Stimulated activated CD8-positive, alpha-beta memory T cell treated with anti-CD3 and anti-CD28 coated beads, Interleukin-2, amount 100 ng/mL, for 1 hour (primary cell): ENCODE results near the gene GCNA.
"Not testable (repeated sequence)": the region's sequence is repeated elsewhere in the genome, so short reads cannot be mapped to it uniquely, and the experiment has no call there.

Experiments used
- DNase-seq, 2 donors: peaks; one replicate each; pipeline ENCODE4 v3.0.0-alpha.2; 2020; ENCODE audit warnings: low read depth in 2 of 2

The GCNA gene

GRCh38 chrX:71640002-71640401 is 61.8 kb downstream of the GCNA start:
- no peak for DNase-seq

GRCh38 chrX:71644406-71644805 is 66.2 kb downstream of the GCNA start:
- not testable (repeated sequence) for DNase-seq

- DNase-seq = no peak
Measured at GRCh38 chrX:71650333-71650969, 72.2 kb downstream of the GCNA start.

- DNase-seq = peak; percentile 11 to 14
Measured at GRCh38 chrX:71652405-71652804, 74.2 kb downstream of the GCNA start.

GRCh38 chrX:71653344-71653743 is 75.1 kb downstream of the GCNA start:
- DNase-seq = no peak

GRCh38 chrX:71657267-71657666 is 79.0 kb downstream of the GCNA start:
- no peak for DNase-seq

- no peak for DNase-seq
Measured at GRCh38 chrX:71659342-71659741, 81.1 kb downstream of the GCNA start.

GRCh38 chrX:71659959-71660358 is 81.7 kb downstream of the GCNA start:
- no peak for DNase-seq

- DNase-seq = no peak
Measured at GRCh38 chrX:71660562-71661416, 82.6 kb downstream of the GCNA start.

GRCh38 chrX:71661919-71662318 is 83.7 kb downstream of the GCNA start:
- no peak for DNase-seq

GRCh38 chrX:71662654-71663053 is 84.4 kb downstream of the GCNA start:
- DNase-seq = not testable (repeated sequence)
